Hindlimb muscle (tissue), 1 donor: ENCODE data around the gene EFNA2. TPM values are rescaled to one million over a fixed set of nuclear protein-coding genes. Genes with fewer than 3 reads are reported as not detected.
A peak's percentile ranks its signal among the peaks of the same experiment; 100 is the strongest.
"Not testable (repeated sequence)": the region's sequence is repeated elsewhere in the genome, so short reads cannot be mapped to it uniquely, and the experiment has no call there.

Source experiments
- DNase-seq: peaks from one replicate; pipeline ENCODE4 v3.0.0-alpha.2; 2013
- polyA plus RNA-seq: library from polyadenylated mRNA; unstranded; fragments of 120-200 nt; gene quantifications from one replicate; pipeline ENCODE4 v1.2.1, GENCODE V29; 2013; ENCODE audit not compliant: insufficient read length

The EFNA2 gene
- polyA plus RNA-seq, 1 donor = 0.48 TPM

DNA sequence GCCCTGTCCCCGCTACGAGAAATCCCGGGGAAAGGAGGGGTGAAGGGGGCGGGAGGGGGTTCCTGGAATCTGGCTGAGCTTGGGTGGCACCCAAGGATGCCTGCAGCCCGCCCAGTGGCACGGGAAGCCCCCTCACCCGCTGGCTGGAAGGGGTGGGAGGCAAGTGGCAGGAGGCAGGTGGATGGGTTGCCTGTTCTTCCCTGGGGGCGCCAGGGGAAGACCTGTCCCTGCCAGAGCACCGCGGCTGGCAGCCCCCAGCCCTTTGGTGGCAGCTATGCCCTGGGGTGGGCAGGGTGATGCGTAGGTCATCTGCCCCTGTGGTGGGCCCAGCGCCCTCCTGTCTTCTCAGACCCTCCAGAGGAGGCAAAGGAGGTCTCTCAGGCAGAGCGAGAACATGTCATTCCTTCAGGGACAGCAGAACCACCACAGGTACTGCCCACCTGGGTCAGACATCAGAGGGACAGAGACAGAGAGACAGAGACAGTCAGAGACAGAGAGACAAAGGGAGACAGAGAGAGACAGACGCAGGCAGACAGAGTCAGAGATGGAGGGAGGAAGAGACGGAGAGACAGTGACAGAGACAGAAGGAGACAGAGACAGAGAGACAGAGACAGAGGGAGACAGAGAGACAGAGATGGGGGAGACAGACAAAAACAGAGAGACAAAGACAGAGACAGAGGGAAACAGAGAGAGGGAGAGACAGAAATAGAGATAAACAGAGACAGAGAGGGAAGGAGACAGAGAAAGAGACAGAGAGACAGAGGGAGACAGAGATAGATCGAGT is 36.7 kb downstream of the EFNA2 start:
- no peak for DNase-seq

GRCh38 chr19:1324249-1324805 is 38.7 kb downstream of the EFNA2 start:
- no peak for DNase-seq

DNA sequence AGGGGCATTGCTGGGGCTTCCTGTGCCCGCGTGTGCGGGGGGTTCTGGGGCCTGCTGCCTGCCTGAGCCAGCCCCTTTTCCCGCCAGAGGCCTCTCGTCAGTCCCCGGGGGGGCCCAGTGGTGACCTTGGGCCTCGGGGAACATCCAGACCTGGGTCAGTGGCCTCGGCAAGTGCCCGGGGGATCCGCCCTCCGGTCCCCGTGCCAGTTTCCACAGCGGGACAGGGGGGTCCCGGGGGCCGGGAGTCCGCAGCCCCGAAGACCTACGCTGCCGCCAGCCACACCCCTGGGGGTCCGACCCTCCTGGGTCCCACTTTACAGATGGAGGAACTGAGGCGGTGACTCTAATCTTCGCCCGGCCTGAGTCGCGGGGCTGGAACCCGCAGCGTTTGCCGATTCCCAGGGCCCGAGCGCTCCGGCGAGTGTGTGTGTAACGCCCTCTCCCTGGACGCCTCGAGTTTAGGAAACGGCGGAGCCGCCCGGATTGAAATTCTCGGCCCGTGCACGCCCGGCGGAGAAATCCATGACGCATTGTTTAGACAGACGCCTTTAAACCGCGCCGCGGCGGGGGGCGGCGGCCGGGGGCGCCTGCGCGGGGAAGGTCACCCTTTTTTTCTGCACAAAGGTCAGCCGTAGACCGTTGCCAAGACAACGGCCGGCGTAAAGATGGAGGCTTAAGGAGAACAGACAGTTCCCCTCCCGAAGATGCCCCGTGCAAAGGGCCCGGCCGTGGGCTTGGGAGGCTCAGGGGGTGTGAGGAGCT is 39.3 kb downstream of the EFNA2 start:
- peak; percentile 82 for DNase-seq

DNA sequence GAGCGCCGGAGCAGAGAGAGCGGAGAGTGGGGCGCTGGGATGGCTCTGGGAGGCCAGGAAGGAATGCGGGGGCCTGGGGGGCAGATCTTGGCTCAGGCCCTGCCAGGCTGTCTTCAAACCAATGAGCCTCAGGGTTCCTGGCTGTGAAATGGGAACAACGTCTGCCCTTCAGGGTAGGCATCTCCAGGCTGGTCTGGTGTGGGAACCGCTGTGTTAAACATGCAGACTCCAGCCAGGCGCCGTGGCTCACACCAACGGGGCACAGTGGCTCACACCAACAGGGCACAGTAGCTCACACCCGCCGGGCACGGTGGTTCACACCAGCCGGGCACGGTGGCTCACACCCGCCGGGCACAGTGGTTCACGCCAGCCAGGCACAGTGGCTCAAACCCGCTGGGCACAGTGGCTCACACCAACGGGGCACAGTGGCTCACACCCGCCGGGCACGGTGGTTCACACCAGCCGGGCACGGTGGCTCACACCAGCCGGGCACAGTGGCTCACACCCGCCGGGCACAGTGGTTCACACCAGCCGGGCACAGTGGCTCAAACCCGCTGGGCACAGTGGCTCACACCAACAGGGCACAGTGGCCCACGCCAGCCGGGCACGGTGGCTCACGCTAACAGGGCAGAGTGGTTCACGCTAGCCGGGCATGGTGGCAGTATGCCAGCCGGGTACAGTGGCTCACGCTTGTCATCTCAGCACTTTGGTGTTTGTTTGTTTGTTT is 40.1 kb downstream of the EFNA2 start:
- DNase-seq = no peak

DNA sequence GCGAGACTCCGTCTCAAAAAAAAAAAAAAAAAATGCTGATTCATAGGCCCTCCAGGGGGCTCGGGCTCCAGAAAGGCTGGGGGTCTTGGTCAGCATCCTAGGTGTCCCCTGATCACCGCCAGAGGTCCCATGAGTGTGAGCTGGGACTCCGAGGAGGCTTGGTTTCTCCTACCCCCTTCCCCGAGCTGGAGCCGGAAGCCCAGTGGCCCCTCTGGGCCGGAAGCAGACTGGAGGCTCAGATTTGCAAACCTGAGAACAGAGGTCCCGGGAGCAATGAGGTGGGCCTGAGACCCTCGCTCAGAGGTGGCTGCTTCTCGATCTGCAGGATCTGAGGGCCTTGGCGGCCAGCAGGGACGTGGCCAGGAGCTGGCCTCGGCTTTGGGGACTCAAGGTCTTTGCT is 41.5 kb downstream of the EFNA2 start:
- DNase-seq = no peak

DNA sequence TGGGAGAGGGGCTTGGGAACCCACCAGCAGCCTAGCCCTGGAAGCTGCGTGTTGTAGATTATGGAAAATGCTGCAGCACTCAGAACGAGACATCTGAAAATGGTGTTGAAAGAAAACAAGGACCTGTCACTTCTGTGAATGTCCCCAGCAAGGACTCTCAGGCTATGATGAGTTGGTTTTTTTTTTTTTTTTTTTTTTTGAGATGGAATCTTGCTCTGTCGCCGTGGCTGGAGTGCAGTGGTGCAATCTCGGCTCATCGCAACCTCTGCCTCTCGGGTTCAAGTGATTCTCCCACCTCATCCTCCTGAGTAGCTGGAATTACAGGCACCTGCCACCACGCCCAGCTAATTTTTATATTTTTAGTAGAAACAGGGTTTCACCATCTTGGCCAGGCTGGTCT is 46.5 kb downstream of the EFNA2 start:
- not testable (repeated sequence) for DNase-seq

DNA sequence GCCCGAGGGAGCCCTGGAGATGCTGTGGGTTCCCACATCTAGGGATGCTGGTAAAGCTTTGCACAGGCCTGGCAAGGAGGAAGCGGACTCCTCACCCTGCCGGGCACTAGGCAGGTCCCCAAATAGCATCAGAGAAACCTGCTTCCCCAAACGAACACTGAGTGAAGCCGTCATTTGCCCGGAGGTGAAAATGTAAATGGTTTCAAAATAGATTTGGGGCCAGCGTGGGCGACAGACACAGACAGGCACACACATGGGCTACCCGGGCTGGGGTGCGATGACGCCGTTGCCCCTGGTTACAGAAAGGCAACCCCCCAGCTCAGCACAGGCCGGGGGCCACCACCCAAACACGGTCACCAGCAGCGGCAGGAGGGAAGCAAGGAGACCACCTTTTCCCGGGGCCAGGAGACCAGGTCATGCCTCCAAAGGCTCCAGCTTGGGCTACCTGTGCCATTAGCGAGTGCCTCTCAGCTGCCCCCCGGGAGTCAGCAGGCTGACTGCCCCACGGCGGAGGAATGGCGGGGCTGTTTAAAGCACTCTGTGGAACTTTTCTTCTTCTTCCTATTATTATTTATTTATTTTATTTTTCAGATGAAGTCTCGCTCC is 50.5 kb downstream of the EFNA2 start:
- DNase-seq = no peak

DNA sequence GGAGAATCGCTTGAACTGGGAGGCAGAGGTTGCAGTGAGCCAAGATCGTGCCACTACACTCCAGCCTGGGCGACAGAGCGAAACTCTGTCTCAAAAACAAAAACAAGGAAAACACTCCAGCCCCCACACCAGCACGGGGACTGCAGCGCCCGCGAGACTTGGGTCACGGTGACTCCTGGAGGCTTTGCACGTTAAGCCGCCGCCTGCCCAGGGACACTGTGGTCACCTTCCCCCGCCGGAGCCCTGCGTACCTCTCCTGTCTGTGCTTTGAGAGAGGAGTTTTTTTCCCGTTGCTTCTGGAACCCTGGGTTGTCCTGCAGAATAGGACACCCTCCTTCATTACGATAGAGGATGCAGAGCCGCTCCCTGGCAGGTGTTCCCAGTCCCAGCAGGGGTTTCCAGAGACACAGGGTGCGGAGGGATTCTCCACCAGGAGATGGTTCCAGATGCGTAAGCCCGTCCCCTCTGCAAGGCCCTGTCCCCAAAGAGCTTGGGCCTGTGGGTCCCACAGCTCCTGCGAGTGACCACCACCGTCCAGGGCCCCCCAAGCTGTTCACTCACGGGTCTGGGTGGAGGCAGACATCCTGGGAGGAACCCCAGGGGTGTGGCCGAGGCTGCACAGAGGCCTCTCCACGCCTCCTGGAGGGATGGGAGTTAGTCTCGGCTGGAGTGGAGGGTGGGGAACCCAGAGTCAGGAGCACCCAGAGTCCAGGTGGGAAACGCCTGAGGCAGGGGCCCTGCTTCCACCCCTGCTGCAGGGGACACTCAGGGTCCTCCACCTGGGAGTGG is 55.2 kb downstream of the EFNA2 start:
- no peak for DNase-seq

- DNase-seq = peak; percentile 50
Observed at GRCh38 chr19:1343041-1343440, 57.4 kb downstream of the EFNA2 start.

DNA sequence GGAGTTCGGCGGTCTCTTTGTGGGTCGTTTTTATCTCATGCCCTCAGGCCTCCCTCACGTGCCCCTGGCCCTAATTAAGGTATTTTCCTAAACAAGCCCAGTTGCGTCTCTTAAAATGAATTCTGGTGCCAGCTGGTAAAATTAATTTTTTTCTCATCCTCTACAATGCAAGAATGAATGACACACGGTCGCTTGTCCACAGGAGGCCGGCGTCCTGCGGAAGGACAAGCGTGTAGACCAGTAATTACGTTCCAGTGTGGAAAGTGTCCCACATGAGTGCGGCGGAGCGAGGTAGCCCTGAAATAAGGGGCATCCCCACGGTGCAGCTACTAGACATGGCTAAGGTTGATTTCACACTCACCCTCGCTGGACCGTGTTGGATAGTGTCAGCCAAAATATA is 63.5 kb downstream of the EFNA2 start:
- no peak for DNase-seq

GRCh38 chr19:1350867-1351266 is 65.2 kb downstream of the EFNA2 start:
- no peak for DNase-seq

Other genes with a start within 250 kb of the EFNA2 start
- 27.8 TPM for gene ABCA7, start 245.8 kb upstream of the EFNA2 start, polyA plus RNA-seq
- gene ARHGAP45, start 218.7 kb upstream of the EFNA2 start, polyA plus RNA-seq = 9.8 TPM
- 121 TPM for gene POLR2E, start 190.5 kb upstream of the EFNA2 start, polyA plus RNA-seq
- 152 TPM for gene GPX4, start 181.9 kb upstream of the EFNA2 start, polyA plus RNA-seq
- gene SBNO2, start 111.6 kb upstream of the EFNA2 start, polyA plus RNA-seq = 18.5 TPM
- 61.0 TPM for gene STK11, start 80.1 kb upstream of the EFNA2 start, polyA plus RNA-seq
- gene CBARP, start 47.9 kb upstream of the EFNA2 start, polyA plus RNA-seq = 1.9 TPM
- gene ATP5F1D, start 44.1 kb upstream of the EFNA2 start, polyA plus RNA-seq = 183 TPM
- gene MIDN, start 37.3 kb upstream of the EFNA2 start, polyA plus RNA-seq = 47.1 TPM
- 528 TPM for gene CIRBP, start 16.5 kb upstream of the EFNA2 start, polyA plus RNA-seq
- 16.3 TPM for gene FAM174C, start 10.3 kb upstream of the EFNA2 start, polyA plus RNA-seq
- gene NDUFS7, start 98.0 kb downstream of the EFNA2 start, polyA plus RNA-seq = 88.4 TPM
- 287 TPM for gene GAMT, start 115.7 kb downstream of the EFNA2 start, polyA plus RNA-seq
- gene DAZAP1, start 121.7 kb downstream of the EFNA2 start, polyA plus RNA-seq = 82.0 TPM
- gene RPS15, start 152.5 kb downstream of the EFNA2 start, polyA plus RNA-seq = 1,308 TPM
- 1.1 TPM for gene APC2, start 164.2 kb downstream of the EFNA2 start, polyA plus RNA-seq
- gene C19orf25, start 193.3 kb downstream of the EFNA2 start, polyA plus RNA-seq = 22.4 TPM
- 1.9 TPM for gene PCSK4, start 204.5 kb downstream of the EFNA2 start, polyA plus RNA-seq
- gene REEP6, start 205.3 kb downstream of the EFNA2 start, polyA plus RNA-seq = 3.0 TPM
- 17.0 TPM for gene ADAMTSL5, start 227.1 kb downstream of the EFNA2 start, polyA plus RNA-seq
- gene PLK5, start 238.2 kb downstream of the EFNA2 start, polyA plus RNA-seq = 0.30 TPM